HG03095 (cell line): Measurements from ENCODE around the gene PCDH9.

Source experiments
- ATAC-seq: cut with Tn5 transposase; IDR thresholded peaks from one replicate; pipeline ENCODE4 v1.9.1; 2021; ENCODE audit warnings: moderate library complexity; ENCODE audit not compliant: unreplicated experiment

Gene PCDH9

DNA sequence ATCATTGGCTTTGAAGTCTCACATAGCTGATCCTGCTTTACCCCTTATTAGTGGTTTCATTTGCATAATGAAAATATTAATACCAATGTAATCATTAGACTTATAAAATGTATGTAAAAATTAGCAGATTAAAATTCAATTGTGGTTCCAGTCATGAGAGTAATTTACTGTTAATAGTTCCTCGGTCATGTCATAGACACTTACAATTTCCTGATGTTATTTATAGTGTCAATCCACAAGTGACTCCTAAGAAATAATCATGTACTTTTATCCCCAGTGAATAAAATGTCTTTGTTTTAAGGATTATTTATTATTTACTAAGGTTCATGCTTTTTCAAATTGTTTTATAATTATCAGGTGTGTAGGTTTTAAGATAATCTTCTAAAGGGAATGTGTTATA is 138.5 kb downstream of the PCDH9 start:
- no peak for ATAC-seq

DNA sequence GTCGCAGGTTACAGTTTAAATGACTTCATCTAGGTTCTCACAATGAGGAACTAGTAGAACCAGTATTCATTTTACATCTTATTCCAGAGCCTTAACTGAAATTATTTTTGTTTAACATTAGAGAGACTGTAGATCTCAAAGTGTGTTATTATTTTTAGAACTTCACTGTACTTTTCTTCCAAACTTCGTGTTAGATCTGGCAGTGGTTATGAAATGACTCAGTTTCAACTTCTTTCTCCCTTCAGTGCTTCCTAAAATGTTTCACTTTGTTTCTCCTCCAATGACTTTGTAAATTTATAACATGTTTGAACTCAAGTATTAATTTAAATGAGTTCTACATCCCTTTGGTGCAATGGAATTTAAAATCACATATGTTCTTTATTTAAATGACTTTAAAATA is 139.3 kb downstream of the PCDH9 start:
- ATAC-seq, result no peak

GRCh38 chr13:67087527-67087926 is 142.6 kb downstream of the PCDH9 start:
- ATAC-seq, result no peak

DNA sequence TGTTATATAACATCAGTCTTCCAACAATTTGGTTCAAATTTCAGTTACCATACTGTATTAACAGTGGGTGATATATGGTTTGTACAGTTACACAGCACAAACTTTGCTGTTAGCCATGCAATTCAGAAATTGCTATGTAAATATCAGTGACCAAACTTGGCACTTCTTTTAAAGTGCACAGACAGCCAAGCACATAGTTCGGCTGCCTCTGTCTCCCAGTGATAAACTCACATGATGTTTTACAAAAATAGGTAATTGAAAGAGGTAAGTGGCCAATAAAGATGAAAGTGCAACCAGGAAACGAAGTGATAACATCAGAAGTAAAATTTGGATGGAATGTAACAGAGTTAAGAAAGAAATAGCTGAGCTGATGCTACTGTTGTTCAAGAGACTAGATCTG is 143.9 kb downstream of the PCDH9 start:
- ATAC-seq, result no peak

DNA sequence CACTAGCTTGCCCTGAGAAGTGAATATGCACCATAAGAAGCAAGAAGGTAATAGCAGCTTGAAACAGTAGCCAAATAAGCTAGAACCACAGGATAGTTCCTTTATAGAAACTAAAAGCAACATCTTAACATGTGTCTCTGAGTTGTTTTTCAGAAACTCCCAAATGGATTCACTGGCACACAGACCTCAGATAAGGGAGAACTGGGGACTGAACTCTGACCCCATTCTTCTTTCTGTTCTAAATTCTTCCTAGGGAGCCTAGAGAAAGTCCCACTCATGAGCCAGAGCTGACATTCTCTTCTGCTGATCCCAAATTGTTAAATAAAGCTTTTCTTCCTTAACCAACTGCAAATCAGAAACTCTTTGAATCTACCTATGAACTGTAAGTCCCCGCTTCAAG is 146.1 kb downstream of the PCDH9 start:
- ATAC-seq, result no peak

GRCh38 chr13:67083519-67083918 is 146.6 kb downstream of the PCDH9 start:
- no peak for ATAC-seq

DNA sequence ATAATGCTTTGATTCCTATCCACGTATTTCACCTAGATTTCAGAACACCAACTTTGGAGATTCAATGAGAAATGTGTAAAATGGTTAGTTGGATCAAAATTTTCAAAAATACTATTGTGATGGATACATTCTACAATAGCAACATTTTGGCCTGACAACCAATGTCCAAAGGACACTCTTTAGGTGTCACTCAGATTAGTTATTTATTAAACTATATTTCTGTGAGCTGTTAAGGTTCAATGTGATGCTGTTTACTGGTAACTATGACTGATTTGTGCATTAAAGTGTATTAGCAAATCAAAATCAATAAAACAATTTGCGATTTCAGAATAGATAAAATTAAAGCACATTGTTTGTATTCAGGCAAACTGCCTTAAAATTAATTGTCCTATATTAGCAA is 149.8 kb downstream of the PCDH9 start:
- no peak for ATAC-seq

- no peak for ATAC-seq
Measured at GRCh38 chr13:67078062-67078461, 152.1 kb downstream of the PCDH9 start.

DNA sequence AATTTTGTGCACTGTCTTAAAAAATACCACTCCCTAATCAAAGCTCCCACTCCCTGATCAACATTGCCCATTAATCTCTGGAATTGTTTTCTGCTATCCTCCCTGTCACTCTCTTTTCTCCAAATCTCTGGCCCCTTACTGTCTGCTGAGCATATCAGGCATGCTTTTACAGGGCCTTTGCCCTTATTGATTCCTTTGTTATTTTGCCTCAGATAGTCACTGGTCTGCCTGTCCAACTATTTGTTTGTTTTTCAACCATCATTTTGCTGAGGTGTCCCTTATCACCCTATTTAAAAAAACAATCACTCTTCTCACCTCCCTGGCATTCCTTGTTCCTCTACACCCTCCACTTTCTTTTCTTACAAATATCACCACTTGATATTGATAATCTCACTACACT is 153.0 kb downstream of the PCDH9 start:
- no peak for ATAC-seq

DNA sequence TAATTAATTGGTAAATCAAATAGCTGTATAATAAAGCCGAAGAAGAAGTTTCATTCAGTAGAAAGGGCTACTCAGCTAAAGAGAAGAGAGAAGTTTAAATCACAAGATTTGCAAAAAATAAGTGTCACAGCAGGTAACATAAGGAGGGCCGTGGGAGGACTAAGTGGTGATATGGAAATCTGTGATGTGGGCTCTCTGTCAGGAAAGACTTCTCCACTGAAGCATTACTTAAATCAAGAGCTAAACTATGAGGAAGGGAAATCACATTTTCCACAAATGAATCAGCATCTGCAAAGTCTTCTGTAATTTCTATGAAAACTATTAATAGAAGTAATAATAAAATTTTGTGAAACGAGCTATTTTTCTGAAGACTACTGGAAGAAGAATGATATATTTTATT is 153.8 kb downstream of the PCDH9 start:
- ATAC-seq, result no peak

- no peak for ATAC-seq
Measured at GRCh38 chr13:67075239-67075638, 154.9 kb downstream of the PCDH9 start.

GRCh38 chr13:67071918-67072598 is 158.1 kb downstream of the PCDH9 start:
- no peak for ATAC-seq

DNA sequence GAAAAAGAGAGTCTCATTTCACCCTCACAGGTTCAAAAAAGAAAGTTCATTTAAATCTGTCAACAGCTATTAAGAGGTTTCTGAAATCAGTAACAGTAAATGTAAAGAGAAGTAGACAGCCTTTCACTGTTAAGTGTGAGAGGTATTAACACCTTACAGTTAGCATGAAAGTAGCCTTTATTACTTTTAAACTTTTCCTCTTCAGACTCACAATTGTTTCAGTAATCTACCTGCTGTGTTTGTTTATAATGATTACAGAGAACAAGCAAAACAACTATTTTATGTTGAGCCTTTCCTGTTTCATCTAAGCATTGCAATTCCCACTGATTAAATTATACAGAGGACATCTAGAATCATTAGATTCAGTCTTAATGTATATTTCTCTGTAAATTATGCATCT is 159.8 kb downstream of the PCDH9 start:
- ATAC-seq, result no peak

DNA sequence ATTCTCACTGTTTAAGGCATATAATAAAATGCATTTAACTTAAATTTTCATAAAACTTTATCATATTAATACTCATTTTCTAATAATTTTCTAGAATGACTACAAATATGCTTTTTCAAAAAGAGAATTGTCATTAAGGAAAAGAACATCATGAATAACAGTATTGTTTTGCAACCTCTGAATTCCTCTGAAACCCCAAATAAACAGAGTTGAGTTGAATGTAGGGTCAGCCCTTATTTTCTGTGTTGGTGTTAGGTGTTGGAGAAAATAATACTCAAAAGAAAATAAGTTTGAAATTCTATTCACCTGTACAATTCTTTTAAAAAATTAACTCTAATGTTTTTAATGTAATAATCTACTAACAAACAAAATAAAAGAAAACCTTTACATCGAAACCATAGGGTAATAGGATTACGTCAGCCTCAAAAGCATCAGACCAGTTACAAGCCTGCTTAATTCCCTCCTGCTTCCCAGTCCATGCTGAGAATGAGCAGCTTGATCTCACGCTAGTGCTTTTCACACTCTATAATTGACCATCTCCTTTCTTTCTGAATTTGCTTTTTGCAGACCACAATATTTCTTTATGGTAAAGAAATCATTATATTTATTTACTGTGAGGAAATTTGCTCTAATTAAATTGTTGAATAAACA is 160.9 kb downstream of the PCDH9 start:
- ATAC-seq, result no peak

DNA sequence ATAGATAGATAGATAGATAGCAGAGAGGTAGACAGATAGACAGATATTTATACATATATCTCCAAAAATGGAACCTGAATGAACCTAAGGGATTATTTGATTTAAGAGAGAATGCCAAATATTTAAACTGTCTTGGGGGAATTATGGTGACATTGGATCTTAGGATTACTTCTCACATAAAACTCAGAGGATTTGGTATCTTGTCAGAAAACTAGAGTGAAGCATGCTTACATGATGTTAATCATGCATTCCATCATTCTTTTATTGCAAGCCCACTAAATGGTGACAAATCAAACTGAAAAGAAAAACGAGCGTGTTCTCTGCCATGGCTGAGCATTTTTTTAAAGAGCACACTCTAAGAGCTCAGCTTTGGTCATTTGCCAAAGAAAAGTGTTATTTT is 165.2 kb downstream of the PCDH9 start:
- ATAC-seq, result no peak

- ATAC-seq, result no peak
Measured at GRCh38 chr13:67063036-67063435, 167.1 kb downstream of the PCDH9 start.

DNA sequence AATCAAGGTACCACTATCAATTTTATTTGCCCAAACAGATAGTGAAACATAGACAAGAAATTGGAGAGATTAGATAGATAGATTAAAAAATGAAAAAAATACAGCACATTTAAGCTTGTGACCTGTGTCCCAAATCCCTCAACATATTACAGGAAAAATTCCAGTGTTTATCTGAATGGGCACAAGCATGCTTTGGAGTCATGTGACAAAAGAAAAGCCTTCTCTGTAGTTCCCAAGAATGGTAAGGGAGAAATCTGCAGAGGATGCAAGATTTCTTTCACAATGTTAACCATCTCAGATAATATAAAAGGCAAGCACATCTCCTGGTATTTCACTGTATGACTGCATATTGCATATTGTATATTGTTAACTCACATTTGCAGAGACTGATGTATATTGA is 168.0 kb downstream of the PCDH9 start:
- ATAC-seq, result no peak

DNA sequence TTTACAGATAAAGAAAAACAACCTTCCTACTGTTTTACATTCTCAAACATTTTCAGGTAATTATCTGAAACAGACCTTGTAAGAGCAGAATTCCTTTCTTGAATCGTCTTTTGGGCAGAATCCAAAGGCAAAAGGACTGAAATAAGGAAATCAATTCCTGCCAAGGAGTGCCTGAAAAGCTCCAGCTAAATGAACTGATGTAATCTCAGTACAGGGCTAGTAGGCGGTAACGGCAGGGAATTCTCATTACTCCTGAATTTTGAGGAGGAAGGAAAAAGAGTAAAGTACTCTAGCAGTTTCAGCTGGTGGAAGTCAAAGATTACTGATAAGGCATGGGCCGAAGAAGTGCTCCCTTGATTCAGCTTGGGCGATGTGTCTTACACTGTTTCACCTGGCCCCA is 168.4 kb downstream of the PCDH9 start:
- no peak for ATAC-seq

- ATAC-seq, result no peak
Measured at GRCh38 chr13:67052550-67053490, 177.3 kb downstream of the PCDH9 start.

DNA sequence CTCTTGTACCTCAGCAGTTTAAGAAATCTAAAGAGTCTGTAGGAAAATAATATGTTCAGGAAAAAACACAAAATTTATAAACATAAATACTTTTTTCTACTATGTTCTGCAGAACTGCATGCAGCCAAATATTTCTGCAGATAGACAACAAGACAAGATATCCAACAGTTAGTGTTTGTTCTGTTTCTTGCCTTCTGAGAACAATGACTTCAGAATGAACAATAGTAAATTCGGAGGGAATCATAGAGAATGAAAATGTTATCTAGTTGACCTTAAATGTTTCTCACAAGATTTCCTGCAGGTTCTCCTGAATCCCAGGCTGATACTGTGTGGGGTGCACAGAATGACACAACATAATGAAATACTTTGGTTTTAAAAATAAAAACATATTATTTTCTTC is 180.4 kb downstream of the PCDH9 start:
- no peak for ATAC-seq

GRCh38 chr13:67048821-67049150 is 181.3 kb downstream of the PCDH9 start:
- no peak for ATAC-seq
